HEK293 (cell line): ENCODE data around the gene DGKH.

ENCODE experiments used
- EGR2 ChIP-seq: fragments of 450-650 bp; formaldehyde crosslinking; IDR thresholded peaks from 2 replicates; pipeline ENCODE4 v1.5.1; 2016; ENCODE audit warnings: low read depth, missing biosample characterization, missing genetic modification characterization
- KLF10 ChIP-seq: fragments of 450-650 bp; IDR thresholded peaks from 2 replicates; pipeline ENCODE4 v1.5.1; 2018; ENCODE audit warnings: missing biosample characterization, mild to moderate bottlenecking, missing genetic modification characterization
- KLF8 ChIP-seq: fragments of 450-650 bp; formaldehyde crosslinking; IDR thresholded peaks from 2 replicates; pipeline ENCODE4 v1.5.1; 2016; ENCODE audit warnings: missing biosample characterization, missing genetic modification characterization
- SETDB1 ChIP-seq: IDR thresholded peaks from one replicate; pipeline ENCODE4 v1.6.1; 2017; ENCODE audit warnings: mild to moderate bottlenecking, low read length, moderate library complexity, mixed read lengths; ENCODE audit not compliant: insufficient read length
- SP2 ChIP-seq: fragments of 450-650 bp; formaldehyde crosslinking; IDR thresholded peaks from 2 replicates; pipeline ENCODE4 v1.5.1; 2016; ENCODE audit warnings: missing biosample characterization, missing genetic modification characterization
- SP3 ChIP-seq: fragments of 450-650 bp; formaldehyde crosslinking; IDR thresholded peaks from 2 replicates; pipeline ENCODE4 v1.5.1; 2016; ENCODE audit warnings: missing biosample characterization, missing genetic modification characterization
- YY1 ChIP-seq: fragments of 450-650 bp; formaldehyde crosslinking; IDR thresholded peaks from 2 replicates; pipeline ENCODE4 v1.5.1; 2018; ENCODE audit warnings: missing biosample characterization, missing genetic modification characterization
- YY2 ChIP-seq: fragments of 450-650 bp; formaldehyde crosslinking; IDR thresholded peaks from 2 replicates; pipeline ENCODE4 v1.5.1; 2016; ENCODE audit warnings: missing biosample characterization, missing genetic modification characterization
- ZFP37 ChIP-seq: fragments of 450-650 bp; formaldehyde crosslinking; IDR thresholded peaks from 2 replicates; pipeline ENCODE4 v1.5.1; 2016; ENCODE audit warnings: missing biosample characterization, missing genetic modification characterization
- ZNF112 ChIP-seq: fragments of 450-650 bp; formaldehyde crosslinking; IDR thresholded peaks from 2 replicates; pipeline ENCODE4 v1.5.0; 2017; ENCODE audit warnings: missing biosample characterization, missing genetic modification characterization
- ZNF146 ChIP-seq: fragments of 450-650 bp; formaldehyde crosslinking; IDR thresholded peaks from 2 replicates; pipeline ENCODE4 v1.5.1; 2016; ENCODE audit warnings: missing biosample characterization, missing genetic modification characterization
- ZNF175 ChIP-seq: fragments of 450-650 bp; formaldehyde crosslinking; IDR thresholded peaks from 2 replicates; pipeline ENCODE4 v1.5.1; 2016; ENCODE audit warnings: missing biosample characterization, missing genetic modification characterization
- ZNF19 ChIP-seq: fragments of 450-650 bp; formaldehyde crosslinking; IDR thresholded peaks from 2 replicates; pipeline ENCODE4; 2016; ENCODE audit warnings: missing biosample characterization, missing genetic modification characterization, low read depth
- ZNF239 ChIP-seq: fragments of 450-650 bp; formaldehyde crosslinking; IDR thresholded peaks from 2 replicates; pipeline ENCODE4 v1.5.1; 2016; ENCODE audit warnings: missing biosample characterization, missing genetic modification characterization
- ZNF324 ChIP-seq: fragments of 450-650 bp; formaldehyde crosslinking; IDR thresholded peaks from 2 replicates; pipeline ENCODE4 v1.5.1; 2016; ENCODE audit warnings: missing biosample characterization, missing genetic modification characterization
- ZNF48 ChIP-seq: fragments of 450-650 bp; formaldehyde crosslinking; IDR thresholded peaks from 2 replicates; pipeline ENCODE4 v1.5.1; 2016; ENCODE audit warnings: missing biosample characterization, missing genetic modification characterization
- ZNF600 ChIP-seq: fragments of 450-650 bp; formaldehyde crosslinking; IDR thresholded peaks from 2 replicates; pipeline ENCODE4 v1.5.1; 2016; ENCODE audit warnings: missing biosample characterization, missing genetic modification characterization
- ZNF621 ChIP-seq: fragments of 450-650 bp; formaldehyde crosslinking; IDR thresholded peaks from 2 replicates; pipeline ENCODE4 v1.5.1; 2017; ENCODE audit warnings: missing biosample characterization, missing genetic modification characterization
- ZNF626 ChIP-seq: fragments of 450-650 bp; sonication (Bioruptor Pico); formaldehyde crosslinking; IDR thresholded peaks from 2 replicates; pipeline ENCODE4 v1.5.1; 2018; ENCODE audit warnings: missing biosample characterization, missing genetic modification characterization, inconsistent platforms
- ZNF629 ChIP-seq: fragments of 450-650 bp; formaldehyde crosslinking; IDR thresholded peaks from 2 replicates; pipeline ENCODE4 v1.5.1; 2017; ENCODE audit warnings: missing biosample characterization, missing genetic modification characterization
- ZNF670 ChIP-seq: fragments of 450-650 bp; formaldehyde crosslinking; IDR thresholded peaks from 2 replicates; pipeline ENCODE4 v1.5.1; 2016; ENCODE audit warnings: missing biosample characterization, missing genetic modification characterization, low read depth
- ZNF791 ChIP-seq: fragments of 450-650 bp; formaldehyde crosslinking; IDR thresholded peaks from 2 replicates; pipeline ENCODE4 v1.5.1; 2016; ENCODE audit warnings: missing biosample characterization, missing genetic modification characterization
- ZNF843 ChIP-seq: fragments of 450-650 bp; formaldehyde crosslinking; IDR thresholded peaks from 2 replicates; pipeline ENCODE4 v1.5.1; 2016; ENCODE audit warnings: missing biosample characterization, missing genetic modification characterization
- ZSCAN30 ChIP-seq: fragments of 450-650 bp; IDR thresholded peaks from 2 replicates; pipeline ENCODE4 v1.5.1; 2018; ENCODE audit warnings: missing biosample characterization, mild to moderate bottlenecking, missing genetic modification characterization, moderate library complexity
- TF ChIP-seq, protein P1 (sequence below): fragments of 450-650 bp; formaldehyde crosslinking; IDR thresholded peaks from 2 replicates; pipeline ENCODE4 v1.5.1; 2016; ENCODE audit warnings: missing biosample characterization, missing genetic modification characterization
- TF ChIP-seq, protein P2 (sequence below): fragments of 450-650 bp; formaldehyde crosslinking; IDR thresholded peaks from 2 replicates; pipeline ENCODE4 v1.5.1; 2016; ENCODE audit warnings: missing biosample characterization, missing genetic modification characterization
- TF ChIP-seq, protein P3 (sequence below): fragments of 450-650 bp; IDR thresholded peaks from 2 replicates; pipeline ENCODE4 v1.5.1; 2018; ENCODE audit warnings: missing biosample characterization, mild to moderate bottlenecking, missing genetic modification characterization
- TF ChIP-seq, protein P4 (sequence below): fragments of 450-650 bp; formaldehyde crosslinking; IDR thresholded peaks from 2 replicates; pipeline ENCODE4 v1.5.0; 2017; ENCODE audit warnings: missing biosample characterization, missing genetic modification characterization, borderline replicate concordance
- TF ChIP-seq, protein P5 (sequence below): fragments of 450-650 bp; formaldehyde crosslinking; IDR thresholded peaks from 2 replicates; pipeline ENCODE4 v1.5.1; 2016; ENCODE audit warnings: missing biosample characterization, missing genetic modification characterization
- TF ChIP-seq, protein P6 (sequence below): fragments of 450-650 bp; formaldehyde crosslinking; optimal IDR thresholded peaks from 2 replicates; pipeline ENCODE3; 2016; ENCODE audit warnings: missing biosample characterization, mild to moderate bottlenecking, missing genetic modification characterization

The DGKH gene

DNA sequence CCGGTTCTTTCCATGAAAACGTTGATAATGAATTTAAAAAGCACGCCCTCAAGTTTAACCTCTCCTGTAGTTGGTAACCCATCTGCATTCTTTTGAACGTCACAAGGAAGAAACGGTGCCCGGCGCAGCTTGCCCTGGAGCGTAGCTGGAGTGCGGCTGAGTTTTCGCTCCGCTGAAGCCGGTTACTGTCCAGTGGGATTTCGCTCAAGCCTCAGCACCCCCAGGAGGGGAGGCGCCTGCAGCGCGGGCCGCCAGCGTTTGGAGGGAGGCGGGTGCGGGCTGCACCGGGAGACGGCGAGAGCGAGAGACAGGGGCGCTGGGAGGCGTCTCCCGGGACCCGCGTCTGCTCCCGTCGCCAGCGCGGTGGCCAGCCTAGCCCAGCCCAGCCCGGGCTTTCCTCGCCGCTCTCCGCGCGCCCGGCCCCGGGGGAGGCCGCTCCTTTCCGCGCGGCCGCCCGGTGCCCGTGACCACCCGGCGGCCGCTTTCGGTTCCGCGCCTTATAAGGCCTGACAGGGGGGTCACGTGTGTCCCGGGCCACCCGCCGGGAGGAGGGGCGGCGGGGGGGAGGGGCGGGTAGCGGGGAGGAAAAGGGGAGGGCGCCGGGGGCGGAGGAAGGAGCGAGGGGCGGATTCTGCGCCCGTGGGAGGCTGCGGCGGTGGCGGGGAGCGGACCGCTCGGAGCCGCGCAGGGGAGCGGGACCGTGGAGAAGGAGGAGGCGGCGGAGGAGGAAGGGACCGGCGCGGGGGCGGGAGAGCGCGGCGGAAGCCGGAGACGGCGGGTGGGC, 8.3 kb upstream of the DGKH start (continued):
- TF ChIP-seq, protein P1, sequence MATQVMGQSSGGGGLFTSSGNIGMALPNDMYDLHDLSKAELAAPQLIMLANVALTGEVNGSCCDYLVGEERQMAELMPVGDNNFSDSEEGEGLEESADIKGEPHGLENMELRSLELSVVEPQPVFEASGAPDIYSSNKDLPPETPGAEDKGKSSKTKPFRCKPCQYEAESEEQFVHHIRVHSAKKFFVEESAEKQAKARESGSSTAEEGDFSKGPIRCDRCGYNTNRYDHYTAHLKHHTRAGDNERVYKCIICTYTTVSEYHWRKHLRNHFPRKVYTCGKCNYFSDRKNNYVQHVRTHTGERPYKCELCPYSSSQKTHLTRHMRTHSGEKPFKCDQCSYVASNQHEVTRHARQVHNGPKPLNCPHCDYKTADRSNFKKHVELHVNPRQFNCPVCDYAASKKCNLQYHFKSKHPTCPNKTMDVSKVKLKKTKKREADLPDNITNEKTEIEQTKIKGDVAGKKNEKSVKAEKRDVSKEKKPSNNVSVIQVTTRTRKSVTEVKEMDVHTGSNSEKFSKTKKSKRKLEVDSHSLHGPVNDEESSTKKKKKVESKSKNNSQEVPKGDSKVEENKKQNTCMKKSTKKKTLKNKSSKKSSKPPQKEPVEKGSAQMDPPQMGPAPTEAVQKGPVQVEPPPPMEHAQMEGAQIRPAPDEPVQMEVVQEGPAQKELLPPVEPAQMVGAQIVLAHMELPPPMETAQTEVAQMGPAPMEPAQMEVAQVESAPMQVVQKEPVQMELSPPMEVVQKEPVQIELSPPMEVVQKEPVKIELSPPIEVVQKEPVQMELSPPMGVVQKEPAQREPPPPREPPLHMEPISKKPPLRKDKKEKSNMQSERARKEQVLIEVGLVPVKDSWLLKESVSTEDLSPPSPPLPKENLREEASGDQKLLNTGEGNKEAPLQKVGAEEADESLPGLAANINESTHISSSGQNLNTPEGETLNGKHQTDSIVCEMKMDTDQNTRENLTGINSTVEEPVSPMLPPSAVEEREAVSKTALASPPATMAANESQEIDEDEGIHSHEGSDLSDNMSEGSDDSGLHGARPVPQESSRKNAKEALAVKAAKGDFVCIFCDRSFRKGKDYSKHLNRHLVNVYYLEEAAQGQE (tag by site-specific recombination), result peak; percentile 75
- peak; percentile 87 for TF ChIP-seq EGR2 (tag by site-specific recombination)
- 0 out of 2 replicates have a peak, but pooled peaks have one; percentile 17 for TF ChIP-seq KLF8 (tag by site-specific recombination)
- TF ChIP-seq ZNF629 (tag by site-specific recombination), result 0 out of 2 replicates have a peak, but pooled peaks have one; percentile 46
- TF ChIP-seq, protein P2, sequence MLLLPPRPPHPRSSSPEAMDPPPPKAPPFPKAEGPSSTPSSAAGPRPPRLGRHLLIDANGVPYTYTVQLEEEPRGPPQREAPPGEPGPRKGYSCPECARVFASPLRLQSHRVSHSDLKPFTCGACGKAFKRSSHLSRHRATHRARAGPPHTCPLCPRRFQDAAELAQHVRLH (tag by site-specific recombination), result no peak
- 0 out of 2 replicates have a peak, but pooled peaks have one; percentile 14 for TF ChIP-seq ZNF146 (tag by site-specific recombination)
- TF ChIP-seq ZNF843 (tag by site-specific recombination), result no peak
- TF ChIP-seq ZNF621 (tag by site-specific recombination), result no peak
- TF ChIP-seq, protein P3, sequence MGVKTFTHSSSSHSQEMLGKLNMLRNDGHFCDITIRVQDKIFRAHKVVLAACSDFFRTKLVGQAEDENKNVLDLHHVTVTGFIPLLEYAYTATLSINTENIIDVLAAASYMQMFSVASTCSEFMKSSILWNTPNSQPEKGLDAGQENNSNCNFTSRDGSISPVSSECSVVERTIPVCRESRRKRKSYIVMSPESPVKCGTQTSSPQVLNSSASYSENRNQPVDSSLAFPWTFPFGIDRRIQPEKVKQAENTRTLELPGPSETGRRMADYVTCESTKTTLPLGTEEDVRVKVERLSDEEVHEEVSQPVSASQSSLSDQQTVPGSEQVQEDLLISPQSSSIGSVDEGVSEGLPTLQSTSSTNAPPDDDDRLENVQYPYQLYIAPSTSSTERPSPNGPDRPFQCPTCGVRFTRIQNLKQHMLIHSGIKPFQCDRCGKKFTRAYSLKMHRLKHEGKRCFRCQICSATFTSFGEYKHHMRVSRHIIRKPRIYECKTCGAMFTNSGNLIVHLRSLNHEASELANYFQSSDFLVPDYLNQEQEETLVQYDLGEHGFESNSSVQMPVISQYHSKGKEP (tag by site-specific recombination), result peak; percentile 47; the same call in 1 of the 2 replicates
- no peak for TF ChIP-seq YY2 (tag by site-specific recombination)
- TF ChIP-seq ZNF48 (tag by site-specific recombination), result no peak
- peak; percentile 29; the same call in 1 of the 2 replicates for TF ChIP-seq SP3 (tag by site-specific recombination)
- TF ChIP-seq ZNF19 (tag by site-specific recombination), result no peak
- TF ChIP-seq, protein P4, sequence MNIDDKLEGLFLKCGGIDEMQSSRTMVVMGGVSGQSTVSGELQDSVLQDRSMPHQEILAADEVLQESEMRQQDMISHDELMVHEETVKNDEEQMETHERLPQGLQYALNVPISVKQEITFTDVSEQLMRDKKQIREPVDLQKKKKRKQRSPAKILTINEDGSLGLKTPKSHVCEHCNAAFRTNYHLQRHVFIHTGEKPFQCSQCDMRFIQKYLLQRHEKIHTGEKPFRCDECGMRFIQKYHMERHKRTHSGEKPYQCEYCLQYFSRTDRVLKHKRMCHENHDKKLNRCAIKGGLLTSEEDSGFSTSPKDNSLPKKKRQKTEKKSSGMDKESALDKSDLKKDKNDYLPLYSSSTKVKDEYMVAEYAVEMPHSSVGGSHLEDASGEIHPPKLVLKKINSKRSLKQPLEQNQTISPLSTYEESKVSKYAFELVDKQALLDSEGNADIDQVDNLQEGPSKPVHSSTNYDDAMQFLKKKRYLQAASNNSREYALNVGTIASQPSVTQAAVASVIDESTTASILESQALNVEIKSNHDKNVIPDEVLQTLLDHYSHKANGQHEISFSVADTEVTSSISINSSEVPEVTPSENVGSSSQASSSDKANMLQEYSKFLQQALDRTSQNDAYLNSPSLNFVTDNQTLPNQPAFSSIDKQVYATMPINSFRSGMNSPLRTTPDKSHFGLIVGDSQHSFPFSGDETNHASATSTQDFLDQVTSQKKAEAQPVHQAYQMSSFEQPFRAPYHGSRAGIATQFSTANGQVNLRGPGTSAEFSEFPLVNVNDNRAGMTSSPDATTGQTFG (tag by site-specific recombination), result no peak
- TF ChIP-seq ZSCAN30 (tag by site-specific recombination), result peak; percentile 91
- TF ChIP-seq ZNF112 (tag by site-specific recombination), result no peak
- peak; percentile 80 for TF ChIP-seq SP2 (tag by site-specific recombination)
- TF ChIP-seq, protein P5, sequence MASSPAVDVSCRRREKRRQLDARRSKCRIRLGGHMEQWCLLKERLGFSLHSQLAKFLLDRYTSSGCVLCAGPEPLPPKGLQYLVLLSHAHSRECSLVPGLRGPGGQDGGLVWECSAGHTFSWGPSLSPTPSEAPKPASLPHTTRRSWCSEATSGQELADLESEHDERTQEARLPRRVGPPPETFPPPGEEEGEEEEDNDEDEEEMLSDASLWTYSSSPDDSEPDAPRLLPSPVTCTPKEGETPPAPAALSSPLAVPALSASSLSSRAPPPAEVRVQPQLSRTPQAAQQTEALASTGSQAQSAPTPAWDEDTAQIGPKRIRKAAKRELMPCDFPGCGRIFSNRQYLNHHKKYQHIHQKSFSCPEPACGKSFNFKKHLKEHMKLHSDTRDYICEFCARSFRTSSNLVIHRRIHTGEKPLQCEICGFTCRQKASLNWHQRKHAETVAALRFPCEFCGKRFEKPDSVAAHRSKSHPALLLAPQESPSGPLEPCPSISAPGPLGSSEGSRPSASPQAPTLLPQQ, result no peak
- TF ChIP-seq ZNF600 (tag by site-specific recombination), result peak; percentile 48; the same call in 1 of the 2 replicates
- TF ChIP-seq ZFP37 (tag by site-specific recombination), result peak; percentile 37; the same call in 1 of the 2 replicates
- no peak for TF ChIP-seq SETDB1
- no peak for TF ChIP-seq ZNF670
- no peak for TF ChIP-seq ZNF626
- no peak for TF ChIP-seq ZNF239 (tag by site-specific recombination)
- no peak for TF ChIP-seq ZNF175
- TF ChIP-seq ZNF324 (tag by site-specific recombination), result no peak
- TF ChIP-seq ZNF791 (tag by site-specific recombination), result no peak
- TF ChIP-seq KLF10, result peak; percentile 74; the same call in 1 of the 2 replicates
- TF ChIP-seq, protein P6, sequence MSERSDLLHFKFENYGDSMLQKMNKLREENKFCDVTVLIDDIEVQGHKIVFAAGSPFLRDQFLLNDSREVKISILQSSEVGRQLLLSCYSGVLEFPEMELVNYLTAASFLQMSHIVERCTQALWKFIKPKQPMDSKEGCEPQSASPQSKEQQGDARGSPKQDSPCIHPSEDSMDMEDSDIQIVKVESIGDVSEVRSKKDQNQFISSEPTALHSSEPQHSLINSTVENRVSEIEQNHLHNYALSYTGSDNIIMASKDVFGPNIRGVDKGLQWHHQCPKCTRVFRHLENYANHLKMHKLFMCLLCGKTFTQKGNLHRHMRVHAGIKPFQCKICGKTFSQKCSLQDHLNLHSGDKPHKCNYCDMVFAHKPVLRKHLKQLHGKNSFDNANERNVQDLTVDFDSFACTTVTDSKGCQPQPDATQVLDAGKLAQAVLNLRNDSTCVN (tag by site-specific recombination), result peak; percentile 85
- 0 out of 2 replicates have a peak, but pooled peaks have one; percentile 29 for TF ChIP-seq YY1
